ENCODE results near the gene COPZ1.

The COPZ1 gene

GRCh38 chr12:54371328-54372112 is 46.6 kb downstream of the COPZ1 start:
- DNase-seq (ENCODE audit: low read depth in 1 of 2, low spot score in 1 of 2) = no peak
- in situ Hi-C loops (cut with HindIII; ENCODE audit: low pct_unique_long_range_greater_than_20kb, low sequenced_read_pairs) = no loop called here
- TF ChIP-seq JUND (IDR thresholded peaks at IDR 0.05; ENCODE audit: low read depth) = no peak

GRCh38 chr12:54372113-54372806 is 47.3 kb downstream of the COPZ1 start:
- no peak for TF ChIP-seq JUND (IDR thresholded peaks at IDR 0.05; ENCODE audit: low read depth)
- no peak for DNase-seq (ENCODE audit: low read depth in 1 of 2, low spot score in 1 of 2)
- in situ Hi-C loops (cut with HindIII; ENCODE audit: low pct_unique_long_range_greater_than_20kb, low sequenced_read_pairs) = no loop called here

- in situ Hi-C loops (cut with HindIII; ENCODE audit: low pct_unique_long_range_greater_than_20kb, low sequenced_read_pairs) = no loop called here
- no peak for TF ChIP-seq JUND (IDR thresholded peaks at IDR 0.05; ENCODE audit: low read depth)
- no peak for DNase-seq (ENCODE audit: low read depth in 1 of 2, low spot score in 1 of 2)
Observed at GRCh38 chr12:54373649-54374561, 49.0 kb downstream of the COPZ1 start.

- no peak for DNase-seq (ENCODE audit: low read depth in 1 of 2, low spot score in 1 of 2)
- in situ Hi-C loops (cut with HindIII; ENCODE audit: low pct_unique_long_range_greater_than_20kb, low sequenced_read_pairs) = no loop called here
- TF ChIP-seq JUND (IDR thresholded peaks at IDR 0.05; ENCODE audit: low read depth) = no peak
Observed at GRCh38 chr12:54374562-54375258, 49.8 kb downstream of the COPZ1 start.

GRCh38 chr12:54375259-54375579 is 50.3 kb downstream of the COPZ1 start:
- no peak for TF ChIP-seq JUND (IDR thresholded peaks at IDR 0.05; ENCODE audit: low read depth)
- no peak for DNase-seq (ENCODE audit: low read depth in 1 of 2, low spot score in 1 of 2)
- in situ Hi-C loops (cut with HindIII; ENCODE audit: low pct_unique_long_range_greater_than_20kb, low sequenced_read_pairs) = no loop called here

- in situ Hi-C loops (cut with HindIII; ENCODE audit: low pct_unique_long_range_greater_than_20kb, low sequenced_read_pairs) = no loop called here
- DNase-seq (ENCODE audit: low read depth in 1 of 2, low spot score in 1 of 2) = no peak
- TF ChIP-seq JUND (IDR thresholded peaks at IDR 0.05; ENCODE audit: low read depth) = no peak
Observed at GRCh38 chr12:54376596-54376995, 51.7 kb downstream of the COPZ1 start.

GRCh38 chr12:54377007-54377406 is 52.1 kb downstream of the COPZ1 start:
- no peak for TF ChIP-seq JUND (IDR thresholded peaks at IDR 0.05; ENCODE audit: low read depth)
- DNase-seq (ENCODE audit: low read depth in 1 of 2, low spot score in 1 of 2) = no peak
- in situ Hi-C loops (cut with HindIII; ENCODE audit: low pct_unique_long_range_greater_than_20kb, low sequenced_read_pairs) = no loop called here

GRCh38 chr12:54377797-54378515 is 53.0 kb downstream of the COPZ1 start:
- DNase-seq (ENCODE audit: low read depth in 1 of 2, low spot score in 1 of 2) = no peak
- TF ChIP-seq JUND (IDR thresholded peaks at IDR 0.05; ENCODE audit: low read depth) = no peak
- in situ Hi-C loops (cut with HindIII; ENCODE audit: low pct_unique_long_range_greater_than_20kb, low sequenced_read_pairs) = no loop called here

- DNase-seq (ENCODE audit: low read depth in 1 of 2, low spot score in 1 of 2) = peak; percentile 77 to 87
- in situ Hi-C loops (cut with HindIII; ENCODE audit: low pct_unique_long_range_greater_than_20kb, low sequenced_read_pairs) = no loop called here
- TF ChIP-seq JUND (IDR thresholded peaks at IDR 0.05; ENCODE audit: low read depth) = no peak
Observed at GRCh38 chr12:54378796-54379397, 54.0 kb downstream of the COPZ1 start.

- DNase-seq (ENCODE audit: low read depth in 1 of 2, low spot score in 1 of 2) = peak; percentile 92 to 94
- in situ Hi-C loops (cut with HindIII; ENCODE audit: low pct_unique_long_range_greater_than_20kb, low sequenced_read_pairs) = no loop called here
- no peak for TF ChIP-seq JUND (IDR thresholded peaks at IDR 0.05; ENCODE audit: low read depth)
Observed at GRCh38 chr12:54379398-54380201, 54.7 kb downstream of the COPZ1 start.

GRCh38 chr12:54381136-54381535 is 56.2 kb downstream of the COPZ1 start:
- in situ Hi-C loops (cut with HindIII; ENCODE audit: low pct_unique_long_range_greater_than_20kb, low sequenced_read_pairs) = no loop called here
- DNase-seq (ENCODE audit: low read depth in 1 of 2, low spot score in 1 of 2) = no peak
- TF ChIP-seq JUND (IDR thresholded peaks at IDR 0.05; ENCODE audit: low read depth) = no peak
